Mammary epithelial cell (primary cell): ENCODE measurements around the gene ITIH1.

Source experiments
- EZH2 ChIP-seq: IDR thresholded peaks from 2 replicates; pipeline ENCODE4 v1.6.1; 2012; ENCODE audit warnings: low read length, inconsistent platforms, borderline replicate concordance
- TF ChIP-seq, protein P1 (sequence below), 2 donors: IDR thresholded peaks in 1 of 2; conservative IDR thresholded peaks in 1 of 2; 2 replicates each; pipeline ENCODE4 v1.5.1; 2011 to 2012; ENCODE audit warnings: inconsistent platforms in 2 of 2, low read length in 2 of 2, mild to moderate bottlenecking in 2 of 2, control low read depth in 1 of 2, low read depth in 1 of 2; ENCODE audit not compliant: insufficient read depth in 1 of 2; ENCODE audit errors: extremely low read depth in 1 of 2

DNA sequence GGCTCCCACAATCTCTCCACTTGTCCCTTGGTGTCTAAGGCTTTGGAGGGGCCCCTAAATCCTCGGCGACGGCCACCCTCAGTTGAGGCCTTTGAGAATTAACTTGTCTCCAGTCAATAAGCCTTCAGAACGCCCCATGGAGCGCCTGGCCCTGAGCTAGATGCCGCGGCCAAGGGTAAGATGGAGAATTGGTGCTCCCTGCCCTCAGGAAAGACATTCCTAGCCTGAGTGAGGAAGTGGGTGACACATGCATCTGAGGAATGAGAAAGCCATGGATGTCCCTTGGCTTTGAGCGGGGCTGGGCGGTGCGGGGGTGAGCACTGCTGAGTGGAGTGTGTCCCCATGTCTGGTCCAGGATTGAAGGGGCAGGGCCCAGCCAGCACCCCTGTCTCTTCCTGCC, 39.8 kb downstream of the ITIH1 start:
- TF ChIP-seq, protein P1, sequence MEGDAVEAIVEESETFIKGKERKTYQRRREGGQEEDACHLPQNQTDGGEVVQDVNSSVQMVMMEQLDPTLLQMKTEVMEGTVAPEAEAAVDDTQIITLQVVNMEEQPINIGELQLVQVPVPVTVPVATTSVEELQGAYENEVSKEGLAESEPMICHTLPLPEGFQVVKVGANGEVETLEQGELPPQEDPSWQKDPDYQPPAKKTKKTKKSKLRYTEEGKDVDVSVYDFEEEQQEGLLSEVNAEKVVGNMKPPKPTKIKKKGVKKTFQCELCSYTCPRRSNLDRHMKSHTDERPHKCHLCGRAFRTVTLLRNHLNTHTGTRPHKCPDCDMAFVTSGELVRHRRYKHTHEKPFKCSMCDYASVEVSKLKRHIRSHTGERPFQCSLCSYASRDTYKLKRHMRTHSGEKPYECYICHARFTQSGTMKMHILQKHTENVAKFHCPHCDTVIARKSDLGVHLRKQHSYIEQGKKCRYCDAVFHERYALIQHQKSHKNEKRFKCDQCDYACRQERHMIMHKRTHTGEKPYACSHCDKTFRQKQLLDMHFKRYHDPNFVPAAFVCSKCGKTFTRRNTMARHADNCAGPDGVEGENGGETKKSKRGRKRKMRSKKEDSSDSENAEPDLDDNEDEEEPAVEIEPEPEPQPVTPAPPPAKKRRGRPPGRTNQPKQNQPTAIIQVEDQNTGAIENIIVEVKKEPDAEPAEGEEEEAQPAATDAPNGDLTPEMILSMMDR (conservative IDR thresholded peaks at IDR 0.05 in 1 of 2, IDR thresholded peaks at IDR 0.05 in 1 of 2; ENCODE audit: extremely low read depth in 1 of 2, insufficient read depth in 1 of 2, low read depth in 1 of 2, low read length in 2 of 2): no peak
- TF ChIP-seq EZH2: no peak
